ENCODE results near the gene SPRR1A.
A peak's percentile ranks its signal among the peaks of the same experiment; 100 is the strongest.

Gene SPRR1A

DNA sequence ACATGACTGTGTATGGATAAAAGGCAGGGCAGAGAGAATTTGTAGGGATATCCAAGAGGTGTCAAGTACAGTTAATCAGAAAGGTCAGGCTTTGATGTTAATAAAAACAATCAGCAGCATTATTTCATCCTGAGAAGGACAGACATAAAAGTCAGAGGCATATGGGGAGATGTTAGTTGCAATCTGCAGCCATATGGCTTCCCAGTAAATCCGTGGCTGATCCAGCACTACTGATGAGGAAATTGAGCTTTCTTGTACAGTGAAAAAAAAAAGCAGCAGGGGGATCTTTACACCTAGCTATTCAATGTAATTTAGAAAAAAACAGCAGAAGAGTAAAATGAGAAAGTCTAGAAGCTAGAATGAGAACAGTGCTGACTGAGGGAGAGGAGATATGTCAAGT is 44.9 kb downstream of the SPRR1A start:
- TF ChIP-seq, protein P1, sequence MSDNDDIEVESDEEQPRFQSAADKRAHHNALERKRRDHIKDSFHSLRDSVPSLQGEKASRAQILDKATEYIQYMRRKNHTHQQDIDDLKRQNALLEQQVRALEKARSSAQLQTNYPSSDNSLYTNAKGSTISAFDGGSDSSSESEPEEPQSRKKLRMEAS (IDR thresholded peaks at IDR 0.05) = no peak
- no peak for TF ChIP-seq RAD21 (IDR thresholded peaks at IDR 0.05; ENCODE audit: low read depth)
- no peak for TF ChIP-seq CREB1 (IDR thresholded peaks at IDR 0.05; ENCODE audit: low read depth)
- no peak for TF ChIP-seq FOXM1 (IDR thresholded peaks at IDR 0.05; ENCODE audit: borderline replicate concordance, low read depth)

DNA sequence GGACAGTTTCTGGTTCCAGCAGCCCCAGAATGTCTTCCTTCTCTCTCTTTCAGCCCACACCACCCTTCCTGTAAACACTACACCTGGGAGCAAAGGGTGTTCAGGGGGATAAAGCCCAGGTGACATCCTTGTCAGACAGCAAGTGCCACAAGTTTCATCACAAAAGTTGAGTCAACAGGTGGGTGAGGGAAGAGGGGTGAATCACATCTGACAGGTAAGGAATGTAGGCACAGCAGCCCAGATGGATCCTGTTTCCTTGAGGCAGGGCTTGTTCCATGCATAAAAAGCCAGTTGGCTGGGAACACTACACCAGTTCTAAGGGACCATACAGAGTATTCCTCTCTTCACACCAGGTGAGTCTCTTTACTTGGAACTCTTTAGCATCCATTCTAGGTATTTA is 47.0 kb downstream of the SPRR1A start, which contains the start of gene SPRR1B:
TSS of gene SPRR1B (plus strand) at position 309 of the 400 bp plus-strand sequence. CDS start 1,143 bp downstream, outside the sequence.
- TF ChIP-seq CEBPB (IDR thresholded peaks at IDR 0.05) (no peak), TEAD4 (IDR thresholded peaks at IDR 0.05) (no peak), TCF12 (IDR thresholded peaks at IDR 0.05; ENCODE audit: low read depth) (no peak), ZBTB7A (IDR thresholded peaks at IDR 0.05; ENCODE audit: low read depth) (no peak), YY1 (IDR thresholded peaks at IDR 0.05; ENCODE audit: low read depth) (no peak), CREB1 (IDR thresholded peaks at IDR 0.05; ENCODE audit: low read depth) (no peak), EP300 (IDR thresholded peaks at IDR 0.05; ENCODE audit: borderline replicate concordance) (no peak), FOXM1 (IDR thresholded peaks at IDR 0.05; ENCODE audit: borderline replicate concordance, low read depth) (no peak), RAD21 (IDR thresholded peaks at IDR 0.05; ENCODE audit: low read depth) (no peak), EGR1 (IDR thresholded peaks at IDR 0.05) (no peak), NFIC (IDR thresholded peaks at IDR 0.05) (no peak)
- TF ChIP-seq, protein P2, sequence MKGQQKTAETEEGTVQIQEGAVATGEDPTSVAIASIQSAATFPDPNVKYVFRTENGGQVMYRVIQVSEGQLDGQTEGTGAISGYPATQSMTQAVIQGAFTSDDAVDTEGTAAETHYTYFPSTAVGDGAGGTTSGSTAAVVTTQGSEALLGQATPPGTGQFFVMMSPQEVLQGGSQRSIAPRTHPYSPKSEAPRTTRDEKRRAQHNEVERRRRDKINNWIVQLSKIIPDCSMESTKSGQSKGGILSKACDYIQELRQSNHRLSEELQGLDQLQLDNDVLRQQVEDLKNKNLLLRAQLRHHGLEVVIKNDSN (IDR thresholded peaks at IDR 0.05) = no peak
- TF ChIP-seq, protein P3, sequence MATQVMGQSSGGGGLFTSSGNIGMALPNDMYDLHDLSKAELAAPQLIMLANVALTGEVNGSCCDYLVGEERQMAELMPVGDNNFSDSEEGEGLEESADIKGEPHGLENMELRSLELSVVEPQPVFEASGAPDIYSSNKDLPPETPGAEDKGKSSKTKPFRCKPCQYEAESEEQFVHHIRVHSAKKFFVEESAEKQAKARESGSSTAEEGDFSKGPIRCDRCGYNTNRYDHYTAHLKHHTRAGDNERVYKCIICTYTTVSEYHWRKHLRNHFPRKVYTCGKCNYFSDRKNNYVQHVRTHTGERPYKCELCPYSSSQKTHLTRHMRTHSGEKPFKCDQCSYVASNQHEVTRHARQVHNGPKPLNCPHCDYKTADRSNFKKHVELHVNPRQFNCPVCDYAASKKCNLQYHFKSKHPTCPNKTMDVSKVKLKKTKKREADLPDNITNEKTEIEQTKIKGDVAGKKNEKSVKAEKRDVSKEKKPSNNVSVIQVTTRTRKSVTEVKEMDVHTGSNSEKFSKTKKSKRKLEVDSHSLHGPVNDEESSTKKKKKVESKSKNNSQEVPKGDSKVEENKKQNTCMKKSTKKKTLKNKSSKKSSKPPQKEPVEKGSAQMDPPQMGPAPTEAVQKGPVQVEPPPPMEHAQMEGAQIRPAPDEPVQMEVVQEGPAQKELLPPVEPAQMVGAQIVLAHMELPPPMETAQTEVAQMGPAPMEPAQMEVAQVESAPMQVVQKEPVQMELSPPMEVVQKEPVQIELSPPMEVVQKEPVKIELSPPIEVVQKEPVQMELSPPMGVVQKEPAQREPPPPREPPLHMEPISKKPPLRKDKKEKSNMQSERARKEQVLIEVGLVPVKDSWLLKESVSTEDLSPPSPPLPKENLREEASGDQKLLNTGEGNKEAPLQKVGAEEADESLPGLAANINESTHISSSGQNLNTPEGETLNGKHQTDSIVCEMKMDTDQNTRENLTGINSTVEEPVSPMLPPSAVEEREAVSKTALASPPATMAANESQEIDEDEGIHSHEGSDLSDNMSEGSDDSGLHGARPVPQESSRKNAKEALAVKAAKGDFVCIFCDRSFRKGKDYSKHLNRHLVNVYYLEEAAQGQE (IDR thresholded peaks at IDR 0.05; ENCODE audit: low read depth) = no peak
- TF ChIP-seq, protein P1 (IDR thresholded peaks at IDR 0.05) = no peak

DNA sequence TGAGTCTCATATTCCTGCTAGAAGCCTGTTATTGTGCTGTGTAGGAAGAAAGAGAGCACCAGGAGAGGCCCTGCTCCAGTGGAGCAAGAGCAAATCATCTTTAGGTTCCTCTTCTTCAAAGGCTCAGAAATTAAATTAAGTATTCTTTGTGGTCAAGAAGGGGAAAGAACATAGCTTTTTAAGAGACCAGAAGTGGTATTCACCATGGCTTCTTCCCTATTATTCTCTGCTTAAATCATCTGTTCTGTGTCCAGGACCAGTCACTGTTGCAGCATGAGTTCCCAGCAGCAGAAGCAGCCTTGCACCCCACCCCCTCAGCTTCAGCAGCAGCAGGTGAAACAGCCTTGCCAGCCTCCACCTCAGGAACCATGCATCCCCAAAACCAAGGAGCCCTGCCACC is 48.2 kb downstream of the SPRR1A start:
- TF ChIP-seq ZBTB7A (IDR thresholded peaks at IDR 0.05; ENCODE audit: low read depth) (no peak), CEBPB (IDR thresholded peaks at IDR 0.05) (no peak), NFIC (IDR thresholded peaks at IDR 0.05) (no peak), CREB1 (IDR thresholded peaks at IDR 0.05; ENCODE audit: low read depth) (no peak), EGR1 (IDR thresholded peaks at IDR 0.05) (no peak), FOXM1 (IDR thresholded peaks at IDR 0.05; ENCODE audit: borderline replicate concordance, low read depth) (no peak), EP300 (IDR thresholded peaks at IDR 0.05; ENCODE audit: borderline replicate concordance) (no peak), TCF12 (IDR thresholded peaks at IDR 0.05; ENCODE audit: low read depth) (no peak), YY1 (IDR thresholded peaks at IDR 0.05; ENCODE audit: low read depth) (no peak), RAD21 (IDR thresholded peaks at IDR 0.05; ENCODE audit: low read depth) (no peak), TEAD4 (IDR thresholded peaks at IDR 0.05) (no peak)
- TF ChIP-seq, protein P1 (IDR thresholded peaks at IDR 0.05) = no peak
- TF ChIP-seq, protein P3 (IDR thresholded peaks at IDR 0.05; ENCODE audit: low read depth) = no peak
- TF ChIP-seq, protein P2 (IDR thresholded peaks at IDR 0.05) = no peak

DNA sequence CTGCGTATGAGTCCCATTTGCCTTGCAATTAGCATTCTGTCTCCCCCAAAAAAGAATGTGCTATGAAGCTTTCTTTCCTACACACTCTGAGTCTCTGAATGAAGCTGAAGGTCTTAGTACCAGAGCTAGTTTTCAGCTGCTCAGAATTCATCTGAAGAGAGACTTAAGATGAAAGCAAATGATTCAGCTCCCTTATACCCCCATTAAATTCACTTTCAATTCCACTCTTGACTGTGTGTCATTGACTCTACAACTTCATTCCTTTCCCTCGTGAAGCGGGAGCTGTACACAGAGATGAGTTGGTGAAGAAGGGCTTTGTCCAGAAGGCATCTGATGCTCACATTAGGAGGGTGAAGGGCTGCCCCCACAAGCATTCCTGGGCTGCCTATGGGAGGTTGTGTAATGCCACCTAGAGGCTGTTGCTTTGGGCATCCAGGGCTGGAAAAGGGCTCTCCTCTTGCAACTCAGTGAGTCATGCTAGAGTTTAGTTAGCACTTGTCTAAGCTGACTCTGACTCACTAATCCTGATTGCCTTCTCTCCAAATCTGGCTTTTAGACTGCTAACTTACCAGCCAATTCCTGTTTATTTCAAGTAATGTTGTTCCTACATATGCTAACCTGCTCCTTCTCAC is 48.9 kb downstream of the SPRR1A start:
- TF ChIP-seq ZBTB7A (IDR thresholded peaks at IDR 0.05; ENCODE audit: low read depth) (no peak), RAD21 (IDR thresholded peaks at IDR 0.05; ENCODE audit: low read depth) (peak; percentile 33; the same call in 1 of the 2 replicates)

DNA sequence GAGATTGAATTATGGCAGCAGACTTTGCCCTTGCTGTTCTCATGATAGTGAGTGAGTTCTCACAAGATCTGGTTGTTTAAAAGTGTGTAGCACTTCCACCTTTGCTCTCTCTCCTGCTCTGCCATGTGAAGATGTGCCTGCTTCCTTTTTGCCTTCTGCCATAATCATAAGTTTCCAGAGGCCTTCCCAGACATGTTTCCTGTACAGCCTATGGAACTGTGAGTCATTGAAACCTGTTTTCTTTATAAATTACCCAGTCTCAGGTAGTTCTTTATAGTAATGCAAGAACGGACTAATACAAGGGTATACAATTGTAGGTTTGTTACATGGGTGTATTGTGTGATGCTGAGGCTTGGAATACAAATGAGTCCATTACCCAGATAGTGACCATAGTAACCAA is 51.3 kb downstream of the SPRR1A start:
- TF ChIP-seq EGR1 (IDR thresholded peaks at IDR 0.05) (no peak), EP300 (IDR thresholded peaks at IDR 0.05; ENCODE audit: borderline replicate concordance) (no peak), TAF1 (IDR thresholded peaks at IDR 0.05; ENCODE audit: low read depth) (no peak), NFIC (IDR thresholded peaks at IDR 0.05) (no peak), FOXM1 (IDR thresholded peaks at IDR 0.05; ENCODE audit: borderline replicate concordance, low read depth) (no peak), CREB1 (IDR thresholded peaks at IDR 0.05; ENCODE audit: low read depth) (no peak), RAD21 (IDR thresholded peaks at IDR 0.05; ENCODE audit: low read depth) (no peak), CEBPB (IDR thresholded peaks at IDR 0.05) (no peak), YY1 (IDR thresholded peaks at IDR 0.05; ENCODE audit: low read depth) (no peak), TEAD4 (IDR thresholded peaks at IDR 0.05) (no peak), TCF12 (IDR thresholded peaks at IDR 0.05; ENCODE audit: low read depth) (no peak), ZBTB7A (IDR thresholded peaks at IDR 0.05; ENCODE audit: low read depth) (no peak)
- TF ChIP-seq, protein P3 (IDR thresholded peaks at IDR 0.05; ENCODE audit: low read depth) = no peak
- TF ChIP-seq, protein P1 (IDR thresholded peaks at IDR 0.05) = no peak
- TF ChIP-seq, protein P2 (IDR thresholded peaks at IDR 0.05) = no peak
